Heart left ventricle (tissue), 16 donors: ENCODE data around the gene PCGF3. TPM values are rescaled to one million over a fixed set of nuclear protein-coding genes. Genes with fewer than 3 reads are reported as not detected.

ENCODE experiments used
- ATAC-seq, 4 donors: fragments of 200-7000 bp; cut with Tn5 transposase; one replicate each; pipeline ENCODE4 v1.9.1; 2020 to 2022; ENCODE audit warnings: moderate library complexity in 4 of 4, mild to moderate bottlenecking in 3 of 4, moderate number of reproducible peaks in 1 of 4
- DNase-seq, 5 donors: peaks; one replicate each; pipeline ENCODE4 v3.0.0-alpha.2; 2020
- H3K27ac ChIP-seq, 12 donors: fragments of 200-600 bp; sonication (generic) in 4 of 12; one replicate each; pipeline versions ENCODE4 v1.5.0 to v1.8.0; 2016 to 2022; ENCODE audit warnings: mild to moderate bottlenecking in 2 of 12
- H3K27me3 ChIP-seq, 9 donors: fragments of 200-600 bp; sonication (generic) in 2 of 9; one replicate each; pipeline versions ENCODE4 v1.5.1 to v1.8.0; 2016 to 2022; ENCODE audit warnings: mild to moderate bottlenecking in 3 of 9
- H3K36me3 ChIP-seq, 9 donors: fragments of 200-600 bp; sonication (generic) in 2 of 9; one replicate each; pipeline versions ENCODE4 v1.5.0 to v1.8.0; 2018 to 2022; ENCODE audit warnings: mild to moderate bottlenecking in 2 of 9
- H3K4me1 ChIP-seq, 12 donors: fragments of 200-600 bp; sonication (generic) in 4 of 12; one replicate each; pipeline versions ENCODE4 v1.5.0 to v1.8.0; 2016 to 2022; ENCODE audit warnings: mild to moderate bottlenecking in 3 of 12
- H3K4me3 ChIP-seq, 12 donors: fragments of 200-600 bp; sonication (generic) in 4 of 12; one replicate each; pipeline versions ENCODE4 v1.5.0 to v1.8.0; 2017 to 2022; ENCODE audit warnings: mild to moderate bottlenecking in 9 of 12, moderate library complexity in 4 of 12
- H3K9me3 ChIP-seq, 12 donors: fragments of 200-600 bp; sonication (generic) in 4 of 12; one replicate each; pipeline versions ENCODE4 v1.5.0 to v1.8.0; 2016 to 2022; ENCODE audit warnings: mild to moderate bottlenecking in 1 of 12
- POLR2A ChIP-seq, 2 donors: fragments of 450-650 bp; IDR thresholded peaks; one replicate each; pipeline ENCODE4 v1.6.1; 2017; ENCODE audit warnings: antibody characterized with exemption in 2 of 2, mild to moderate bottlenecking in 2 of 2, moderate library complexity in 2 of 2
- WGBS, 4 donors: extraction: QIAGEN DNeasy Blood & Tissue Kit in 2 of 4; methylation state at CpG; one replicate each; pipeline versions ENCODE4 v1.1.5 to v1.1.7; 2013 to 2018; 5-methylcytosine and 5-hydroxymethylcytosine counted together
- intact Hi-C, 10 donors: fragments of 100-400 bp; cut with DNase I; formaldehyde crosslinking; loops; one replicate each; pipeline versions ENCODE4 v1.11.1 to v1.14.2; 2022
- polyA plus RNA-seq, 2 donors: library from polyadenylated mRNA; stranded (reverse); fragments of 200-250 nt; gene quantifications; one replicate each; pipeline ENCODE4 v1.2.3, GENCODE V29; 2013
- total RNA-seq, 9 donors: library from RNA; depleted of rRNA in 2 of 9; stranded (reverse); fragments of >200 nt in 2 of 9; fragmentation: NEBNext Ultra II Directional in 3 of 9; extraction: Animal tissue kit (Norgen Biotek cat#: 25700) in 3 of 9; gene quantifications; one replicate each; pipeline versions ENCODE4 v1.1.0 to v1.2.4, GENCODE V29; 2016 to 2023
- TF ChIP-seq, protein P1 (sequence below), 12 donors: fragments of 200-600 bp; sonication (generic) in 4 of 12; IDR thresholded peaks; one replicate each; pipeline versions ENCODE4 v1.5.0 to v1.8.0; 2018 to 2022; ENCODE audit warnings: antibody characterized with exemption in 12 of 12, mild to moderate bottlenecking in 5 of 12
- donor health status: ischemic (EF 13 %, LVEDD 7.1; RV severe dilation, severe dysfunction).
- donor health status: healthy with polysubstance abuse.
- donor health status: DM: no; HTN: yes; CAD: no.
- donor health status: DM: no; HTN: no; CAD: no.
- donor health status: ischemic (EF 25% LVEDD 6.9; RV normal size, moderate dysfunction).
- donor health status: ischemic (EF 25% LVEDD 5.7; RV mildly dilated, moderate dysfunction).
- donor health status: healthy.
- donor health status: DM: yes; HTN: yes; CAD: no.
- donor health status: ischemic (EF 35%, LVEDD 5.7; RV mildly dilated, moderate dysfunction).
- donor health status: nonischemic (EF 11% LVEDD 7.7; RV severe dilation, severe dysfunction).
- donor health status: DM: yes; HTN: yes; CAD: no.
- donor health status: PGD.
- donor health status: ischemic (EF 29% LVEDD 5.4; RV normal size, mild dysfunction).
- donor health status: nonischemic (EF 23%, LVEDD 6.1; RV moderate dilation, normal function).

The PCGF3 gene
- total and polyA plus RNA-seq, 11 donors: 16.2 to 45.7 (median 22.5) TPM

DNA sequence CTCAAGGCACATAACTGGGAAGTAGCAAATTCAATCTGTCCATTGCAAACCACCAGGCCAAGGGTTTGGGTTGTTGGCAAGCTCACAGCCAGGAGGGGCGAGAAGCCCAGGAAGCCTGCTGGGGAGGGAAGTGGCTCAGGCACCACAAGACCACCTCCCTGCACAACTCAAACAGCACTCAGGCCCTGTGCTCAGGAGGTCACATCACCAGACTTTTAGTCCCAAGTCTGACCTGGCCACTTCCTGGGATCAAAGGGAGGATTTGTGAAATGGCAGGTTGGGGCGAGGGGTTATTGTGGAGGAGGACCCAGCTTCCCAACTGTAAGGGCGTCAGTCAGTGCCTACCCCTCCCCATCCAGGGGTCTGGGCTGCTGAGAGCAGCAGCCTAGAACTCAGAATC is 33.9 kb upstream of the PCGF3 start:
- peaks cover 6 to 30% (median 17%) of the 10 kb centered on the region in 12 donors for H3K4me1 ChIP-seq
- intact Hi-C loops: loop anchor here in 4 of 10 donors (5.0 to 10.0 kb wide), 3 partner anchors 197 to 429 kb away; no protein-coding TSS in a partner anchor
- H3K27me3 ChIP-seq: no peaks in the 10 kb centered on the region
- DNase-seq (no peak), ATAC-seq (no peak)
- no peaks in the 10 kb centered on the region for H3K9me3 ChIP-seq
- 89 to 100% (median 92%) methylated on average over 3 of the region's 3 CpGs for WGBS, 4 donors
- no peak overlapping the region for H3K27ac ChIP-seq
- no peak overlapping the region for H3K4me3 ChIP-seq
- peaks cover 0 to 30% (median 26%) of the 10 kb centered on the region in 9 donors for H3K36me3 ChIP-seq
- TF ChIP-seq, protein P1, sequence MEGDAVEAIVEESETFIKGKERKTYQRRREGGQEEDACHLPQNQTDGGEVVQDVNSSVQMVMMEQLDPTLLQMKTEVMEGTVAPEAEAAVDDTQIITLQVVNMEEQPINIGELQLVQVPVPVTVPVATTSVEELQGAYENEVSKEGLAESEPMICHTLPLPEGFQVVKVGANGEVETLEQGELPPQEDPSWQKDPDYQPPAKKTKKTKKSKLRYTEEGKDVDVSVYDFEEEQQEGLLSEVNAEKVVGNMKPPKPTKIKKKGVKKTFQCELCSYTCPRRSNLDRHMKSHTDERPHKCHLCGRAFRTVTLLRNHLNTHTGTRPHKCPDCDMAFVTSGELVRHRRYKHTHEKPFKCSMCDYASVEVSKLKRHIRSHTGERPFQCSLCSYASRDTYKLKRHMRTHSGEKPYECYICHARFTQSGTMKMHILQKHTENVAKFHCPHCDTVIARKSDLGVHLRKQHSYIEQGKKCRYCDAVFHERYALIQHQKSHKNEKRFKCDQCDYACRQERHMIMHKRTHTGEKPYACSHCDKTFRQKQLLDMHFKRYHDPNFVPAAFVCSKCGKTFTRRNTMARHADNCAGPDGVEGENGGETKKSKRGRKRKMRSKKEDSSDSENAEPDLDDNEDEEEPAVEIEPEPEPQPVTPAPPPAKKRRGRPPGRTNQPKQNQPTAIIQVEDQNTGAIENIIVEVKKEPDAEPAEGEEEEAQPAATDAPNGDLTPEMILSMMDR (IDR thresholded peaks at IDR 0.05): no peak
- no peak for TF ChIP-seq POLR2A (IDR thresholded peaks at IDR 0.05)

DNA sequence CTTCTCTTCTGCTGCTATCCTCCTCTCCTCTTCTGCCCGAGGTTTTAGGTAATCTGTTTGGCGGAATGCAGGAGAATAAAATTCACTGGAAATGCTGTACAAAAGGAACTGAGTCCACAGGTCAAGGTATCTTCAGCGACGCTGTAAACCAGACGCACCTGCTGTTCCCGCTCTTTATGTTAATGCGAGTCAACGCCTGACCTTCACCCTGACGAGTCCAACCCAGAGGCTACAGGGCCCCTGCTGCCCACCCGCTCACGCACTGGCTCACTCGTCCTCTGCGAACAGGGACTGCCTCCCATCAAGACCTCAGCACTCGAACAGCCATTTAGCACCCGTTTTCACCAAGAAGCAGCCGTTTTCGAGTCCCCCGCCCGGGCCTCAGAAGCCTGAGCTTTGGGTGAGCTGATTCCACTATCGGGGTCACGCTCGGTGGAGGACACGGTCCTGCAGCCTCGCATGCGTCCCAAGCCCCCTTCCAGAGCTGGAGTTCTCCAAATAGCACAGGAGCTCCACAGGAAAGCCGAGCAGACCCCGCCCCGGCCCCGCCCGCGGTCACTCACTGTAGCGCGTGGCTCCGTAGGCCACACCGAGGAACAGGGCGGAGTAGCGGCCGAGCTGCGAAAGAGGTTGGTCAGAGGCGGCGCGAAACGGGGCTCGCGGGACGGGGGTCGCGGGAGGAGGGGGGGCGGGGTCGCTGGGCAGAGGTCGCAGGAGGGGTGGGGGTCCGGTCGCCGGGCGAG is 32.1 kb upstream of the PCGF3 start:
- H3K36me3 ChIP-seq: peaks cover 0 to 30% (median 26%) of the 10 kb centered on the region in 9 donors
- H3K4me3 ChIP-seq: peak overlapping the region; percentile 56 to 99 (median 90)
- peak in 4 of 5 donors; percentile 58 to 81 (median 66) for DNase-seq
- H3K9me3 ChIP-seq: no peaks in the 10 kb centered on the region
- peak in 3 of 4 donors; percentile 21 to 46 (median 41) for ATAC-seq
- no peaks in the 10 kb centered on the region for H3K27me3 ChIP-seq
- peaks cover 6 to 30% (median 17%) of the 10 kb centered on the region in 12 donors for H3K4me1 ChIP-seq
- TF ChIP-seq POLR2A (IDR thresholded peaks at IDR 0.05): no peak
- TF ChIP-seq, protein P1 (IDR thresholded peaks at IDR 0.05): no peak
- WGBS, 4 donors: 6 to 14% (median 10%) methylated on average over 30 to 55 of the region's 55 CpGs
- intact Hi-C loops: loop anchor here in 4 of 10 donors (1.0 to 10.0 kb wide), 4 partner anchors 32 to 431 kb away; partner anchors contain the start of gene PCGF3 (in 1 of the 4)
- peak overlapping the region; percentile 47 to 98 (median 92) for H3K27ac ChIP-seq

DNA sequence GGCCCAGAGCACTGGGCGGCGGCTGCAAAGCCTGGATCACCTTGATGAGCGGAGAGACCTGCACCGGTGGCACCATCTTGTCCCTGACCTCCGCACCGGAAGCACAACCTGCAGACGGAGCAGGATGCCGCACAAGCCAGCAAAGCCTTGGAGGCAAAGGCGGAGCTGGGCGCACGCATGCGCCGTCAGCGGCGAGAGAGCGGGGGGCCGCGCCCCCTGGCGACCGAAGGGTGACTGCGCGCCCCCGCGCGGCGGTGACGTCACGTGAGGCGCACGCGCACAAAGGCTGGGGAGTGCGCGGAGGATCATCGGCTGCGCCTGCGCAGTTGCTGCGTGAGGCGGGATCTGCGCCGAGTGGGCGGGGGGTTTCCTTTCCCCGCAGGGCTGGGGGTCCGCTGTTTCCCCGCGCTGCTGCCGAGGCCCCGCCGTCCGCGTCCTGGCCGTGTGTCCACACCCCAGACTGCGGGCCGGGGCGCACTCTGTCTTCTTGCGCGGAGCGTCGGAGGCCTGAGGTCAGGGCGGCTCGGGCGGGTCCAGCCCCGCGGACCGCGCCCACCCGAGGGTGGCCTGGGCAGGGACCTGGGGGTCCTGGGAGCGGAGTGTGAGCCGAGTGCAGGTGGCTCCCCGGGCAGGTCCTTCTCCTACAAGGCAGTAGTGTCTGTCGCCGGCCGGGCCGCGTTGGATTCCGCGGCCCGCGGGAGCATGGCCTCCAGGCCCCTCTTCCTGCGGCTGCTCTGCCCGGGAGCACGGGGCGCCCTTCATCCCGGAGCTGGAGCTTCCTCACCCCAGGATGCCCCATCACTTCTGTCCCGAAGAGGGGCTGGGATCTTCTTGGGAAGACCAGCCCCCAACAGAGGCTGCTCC is 31.2 kb upstream of the PCGF3 start, which contains the start of the genes ATP5ME and MYL5:
Gene ATP5ME (minus strand): TSS at position 105 of the 864 bp plus-strand sequence. CDS start 29 bp downstream, at position 76.
Gene MYL5 (plus strand): TSS at position 371 of the 864 bp plus-strand sequence. CDS start 3,485 bp downstream, outside the sequence.
- H3K4me1 ChIP-seq: peaks cover 6 to 30% (median 17%) of the 10 kb centered on the region in 12 donors
- H3K27me3 ChIP-seq: no peaks in the 10 kb centered on the region
- intact Hi-C loops: loop anchor here in 4 of 10 donors (1.0 to 10.0 kb wide), 4 partner anchors 31 to 432 kb away; partner anchors contain the start of gene PCGF3 (in 1 of the 4)
- DNase-seq: peak; percentile 96 to 99 (median 97)
- peaks cover 0 to 30% (median 26%) of the 10 kb centered on the region in 9 donors for H3K36me3 ChIP-seq
- TF ChIP-seq, protein P1 (IDR thresholded peaks at IDR 0.05): peak; percentile 88 to 98 (median 96)
- peak in 1 of 2 donors; percentile 92 for TF ChIP-seq POLR2A (IDR thresholded peaks at IDR 0.05)
- peak within 1 kb of the TSS; percentile 83 to 98 (median 93) for H3K27ac ChIP-seq
- H3K9me3 ChIP-seq: no peaks in the 10 kb centered on the region
- peak; percentile 78 to 90 (median 88) for ATAC-seq
- 0 to 1% (median 1%) methylated on average over 52 to 84 of the region's 84 CpGs for WGBS, 4 donors
- peak within 1 kb of the TSS; percentile 56 to 99 (median 90) for H3K4me3 ChIP-seq
